ENCODE results near the gene RCN2. TPM values are rescaled to one million over a fixed set of nuclear protein-coding genes. Genes with fewer than 3 reads are reported as not detected.

The RCN2 gene
- total and polyA plus RNA-seq, 2 of the 13 experiments (the other 11 are each of a cell fraction or from before 2014, with no cell fraction given): 84.4 to 89.0 TPM

GRCh38 chr15:76905013-76905839, 26.3 kb upstream of the RCN2 start, which contains the start of gene SCAPER (continued):
- TF ChIP-seq POLR2G (IDR thresholded peaks at IDR 0.05; ENCODE audit: low read depth, low read length) (peak; percentile 66), ASH2L (IDR thresholded peaks at IDR 0.05; ENCODE audit: insufficient read length, low read depth, low read length) (peak; percentile 79), ZBTB46 (CRISPR knock-in tag; IDR thresholded peaks at IDR 0.05; ENCODE audit: borderline replicate concordance) (peak; percentile 49; the same call in 1 of the 2 replicates), HNRNPL (IDR thresholded peaks at IDR 0.05; ENCODE audit: low read depth, low read length) (no peak), GFI1 (CRISPR knock-in tag; IDR thresholded peaks at IDR 0.05; ENCODE audit: borderline replicate concordance) (peak; percentile 91), FOXP4 (CRISPR knock-in tag; IDR thresholded peaks at IDR 0.05) (peak; percentile 73; the same call in 1 of the 2 replicates), ZNF644 (CRISPR knock-in tag; IDR thresholded peaks at IDR 0.05; ENCODE audit: low read depth) (no peak), BRCA1 (CRISPR knock-in tag; IDR thresholded peaks at IDR 0.05) (no peak), ZNF792 (CRISPR knock-in tag; IDR thresholded peaks at IDR 0.05) (peak; percentile 95), E2F1 (CRISPR knock-in tag; IDR thresholded peaks at IDR 0.05) (peak; percentile 88), ZNF329 (CRISPR knock-in tag; IDR thresholded peaks at IDR 0.05; ENCODE audit: low read depth) (no peak; the same call in 1 of the 2 replicates), NR2F2 (IDR thresholded peaks at IDR 0.05; ENCODE audit: borderline replicate concordance, low read depth) (no peak), ZNF407 (CRISPR knock-in tag; IDR thresholded peaks at IDR 0.05; ENCODE audit: not compliant biosample characterization) (peak; percentile 94)
